BE2C (cell line): Measurements from ENCODE around the gene TIMELESS.

Experiments used
- DNase-seq: peaks from one replicate; pipeline ENCODE4 v3.0.0-alpha.2; 2020
- H3K27me3 ChIP-seq: fragments of 250-450 bp; sonication (Bioruptor Pico); 2 replicates; pipeline ENCODE4 v1.5.1; 2020; ENCODE audit warnings: mild to moderate bottlenecking
- H3K36me3 ChIP-seq: fragments of 250-450 bp; sonication (Bioruptor Pico); 2 replicates; pipeline ENCODE4 v1.5.1; 2020; ENCODE audit warnings: mild to moderate bottlenecking
- H3K4me1 ChIP-seq: fragments of 250-450 bp; sonication (Bioruptor Pico); 2 replicates; pipeline ENCODE4 v1.5.1; 2020
- H3K4me3 ChIP-seq: 2 replicates; pipeline ENCODE4 v1.5.1; 2011; ENCODE audit warnings: low read depth, low read length
- H3K9me3 ChIP-seq: fragments of 250-450 bp; sonication (Bioruptor Pico); 2 replicates; pipeline ENCODE4 v1.5.1; 2020
- TF ChIP-seq, protein P1 (sequence below): IDR thresholded peaks from 2 replicates; pipeline ENCODE4 v1.5.1; 2012; ENCODE audit warnings: mild to moderate bottlenecking, low read depth, low read length

The TIMELESS gene

DNA sequence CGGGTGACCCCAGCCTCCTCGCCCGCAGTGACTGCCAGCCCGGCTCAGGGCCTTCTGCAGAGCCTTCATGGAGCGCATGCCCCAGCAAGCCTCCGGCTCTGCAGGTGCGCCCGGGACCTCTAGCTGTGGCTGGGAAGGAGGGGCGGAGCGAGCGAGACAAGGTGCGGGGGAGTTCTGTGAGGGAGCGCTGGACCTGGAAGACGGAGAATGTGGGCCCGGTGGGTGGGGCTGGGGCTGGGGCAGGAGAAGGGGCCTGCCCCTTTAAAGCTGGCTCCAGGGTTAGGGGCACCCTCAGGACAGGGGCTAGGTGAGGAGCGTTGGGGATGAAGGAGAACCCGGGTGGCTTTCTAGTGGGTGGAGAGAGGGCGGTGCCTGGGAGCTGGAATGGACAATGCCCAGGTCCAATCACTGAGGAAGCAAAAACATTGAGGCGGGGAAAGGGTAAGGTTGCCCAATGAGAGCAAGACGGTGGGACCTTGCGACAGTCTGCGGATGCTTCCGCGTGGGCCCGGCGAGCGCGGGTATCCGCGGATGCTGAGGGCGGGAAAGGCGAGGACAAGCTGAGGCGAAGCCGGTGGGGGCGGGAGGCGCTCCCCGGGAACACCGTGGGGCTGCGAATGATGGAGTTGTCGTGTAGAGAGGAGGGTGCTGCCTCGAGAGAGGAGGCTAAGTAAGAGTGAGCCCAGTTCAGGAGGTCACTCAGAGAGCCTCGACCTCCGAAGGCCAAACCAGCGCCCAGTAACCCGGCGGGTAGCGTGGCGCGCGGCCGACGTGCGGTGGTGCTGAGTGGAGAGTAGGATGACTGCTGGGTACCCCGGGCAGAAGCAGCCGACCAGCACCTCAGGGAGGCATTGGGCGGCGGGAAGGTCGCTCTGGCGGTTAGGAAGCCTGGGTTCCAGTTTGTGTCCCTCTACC, 39.1 kb upstream of the TIMELESS start, which contains the start of gene GLS2:
TSS of gene GLS2 (minus strand) at position 121 of the 915 bp plus-strand sequence. CDS start at position 78, 43 bp downstream.
- Histone ChIP-seq H3K27me3 (peaks cover 66% of the 10 kb centered on the region), H3K4me1 (no peaks in the 10 kb centered on the region), H3K36me3 (no peaks in the 10 kb centered on the region), H3K9me3 (peaks cover 8% of the 10 kb centered on the region), H3K4me3 (peak within 1 kb of the TSS; percentile 41)
- DNase-seq: peak; percentile 40
- TF ChIP-seq, protein P1, sequence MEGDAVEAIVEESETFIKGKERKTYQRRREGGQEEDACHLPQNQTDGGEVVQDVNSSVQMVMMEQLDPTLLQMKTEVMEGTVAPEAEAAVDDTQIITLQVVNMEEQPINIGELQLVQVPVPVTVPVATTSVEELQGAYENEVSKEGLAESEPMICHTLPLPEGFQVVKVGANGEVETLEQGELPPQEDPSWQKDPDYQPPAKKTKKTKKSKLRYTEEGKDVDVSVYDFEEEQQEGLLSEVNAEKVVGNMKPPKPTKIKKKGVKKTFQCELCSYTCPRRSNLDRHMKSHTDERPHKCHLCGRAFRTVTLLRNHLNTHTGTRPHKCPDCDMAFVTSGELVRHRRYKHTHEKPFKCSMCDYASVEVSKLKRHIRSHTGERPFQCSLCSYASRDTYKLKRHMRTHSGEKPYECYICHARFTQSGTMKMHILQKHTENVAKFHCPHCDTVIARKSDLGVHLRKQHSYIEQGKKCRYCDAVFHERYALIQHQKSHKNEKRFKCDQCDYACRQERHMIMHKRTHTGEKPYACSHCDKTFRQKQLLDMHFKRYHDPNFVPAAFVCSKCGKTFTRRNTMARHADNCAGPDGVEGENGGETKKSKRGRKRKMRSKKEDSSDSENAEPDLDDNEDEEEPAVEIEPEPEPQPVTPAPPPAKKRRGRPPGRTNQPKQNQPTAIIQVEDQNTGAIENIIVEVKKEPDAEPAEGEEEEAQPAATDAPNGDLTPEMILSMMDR: no peak

DNA sequence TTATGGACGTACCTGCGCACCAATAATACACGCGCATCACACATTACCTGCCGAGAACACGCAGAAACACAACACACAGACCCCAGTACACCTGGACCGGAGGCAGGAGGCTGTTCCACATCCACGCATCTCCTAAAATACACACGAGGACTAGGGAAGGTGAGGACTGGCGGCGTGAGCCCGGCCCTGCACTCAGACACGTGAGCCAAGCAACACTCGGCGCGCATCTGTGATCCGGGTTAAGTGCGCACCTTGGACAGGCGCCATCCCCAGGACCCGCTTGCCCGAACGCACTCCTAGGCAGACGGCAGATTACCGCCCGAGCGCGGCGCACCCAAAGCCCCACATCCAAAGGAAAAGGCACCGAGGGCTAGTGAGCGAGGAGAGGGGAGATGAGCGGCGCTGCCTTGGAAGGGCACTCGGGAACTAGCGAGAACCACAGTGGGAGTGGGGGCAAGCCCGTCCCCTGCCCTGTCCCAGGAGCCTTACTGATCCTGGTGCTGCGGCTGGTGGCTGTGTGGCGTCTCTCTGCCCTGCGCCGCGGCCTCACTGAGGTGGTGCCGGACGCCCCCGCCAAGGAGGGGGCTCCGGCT, 38.3 kb upstream of the TIMELESS start:
- TF ChIP-seq, protein P1: no peak
- peak; percentile 27 for DNase-seq
- Histone ChIP-seq H3K9me3 (peaks cover 8% of the 10 kb centered on the region), H3K27me3 (peaks cover 66% of the 10 kb centered on the region), H3K36me3 (no peaks in the 10 kb centered on the region), H3K4me3 (peak overlapping the region; percentile 41), H3K4me1 (no peaks in the 10 kb centered on the region)

DNA sequence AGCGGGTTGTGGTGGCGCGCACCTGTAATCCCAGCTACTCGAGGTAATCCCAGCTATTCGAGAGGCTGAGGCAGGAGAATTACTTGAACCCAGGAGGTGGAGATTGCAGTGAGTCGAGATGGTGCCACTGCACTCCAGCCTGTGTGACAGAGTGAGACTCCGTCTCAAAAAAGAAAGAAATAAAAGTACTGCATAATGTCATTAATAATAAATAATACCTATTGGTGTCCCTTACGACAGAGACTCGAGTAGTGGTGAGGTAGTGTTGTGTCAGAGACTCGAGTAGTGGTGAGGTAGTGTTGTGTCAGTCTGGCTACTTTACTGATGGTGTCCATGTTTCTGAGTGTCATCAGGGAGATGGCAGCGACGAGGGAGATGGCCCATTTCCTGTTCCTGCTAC, 37.5 kb upstream of the TIMELESS start:
- peaks cover 8% of the 10 kb centered on the region for H3K9me3 ChIP-seq
- H3K27me3 ChIP-seq: peaks cover 63% of the 10 kb centered on the region
- no peaks in the 10 kb centered on the region for H3K36me3 ChIP-seq
- no peak overlapping the region for H3K4me3 ChIP-seq
- no peaks in the 10 kb centered on the region for H3K4me1 ChIP-seq
- no peak for DNase-seq
- TF ChIP-seq, protein P1: no peak

DNA sequence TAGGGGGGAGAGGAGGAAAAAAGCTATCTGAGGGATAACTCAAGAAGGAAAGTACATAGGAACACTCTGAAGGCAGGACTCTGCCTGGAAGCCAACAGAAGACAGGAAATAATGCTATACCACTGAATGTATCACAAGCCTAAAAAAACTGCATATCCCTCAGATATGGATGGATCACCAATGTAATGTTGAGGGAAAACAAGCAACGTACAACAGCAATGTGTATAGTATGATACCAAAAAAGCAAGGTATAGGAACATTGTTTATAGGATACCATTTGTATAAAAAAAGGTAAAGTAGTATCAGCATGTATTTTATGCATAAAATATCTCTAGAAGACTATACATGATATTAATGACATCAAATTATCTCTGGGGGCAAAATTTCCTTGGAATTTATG, 35.3 kb upstream of the TIMELESS start:
- Histone ChIP-seq H3K4me1 (no peaks in the 10 kb centered on the region), H3K36me3 (no peaks in the 10 kb centered on the region), H3K27me3 (peaks cover 42% of the 10 kb centered on the region), H3K9me3 (peaks cover 8% of the 10 kb centered on the region), H3K4me3 (no peak overlapping the region)
- no peak for DNase-seq
- TF ChIP-seq, protein P1: no peak

DNA sequence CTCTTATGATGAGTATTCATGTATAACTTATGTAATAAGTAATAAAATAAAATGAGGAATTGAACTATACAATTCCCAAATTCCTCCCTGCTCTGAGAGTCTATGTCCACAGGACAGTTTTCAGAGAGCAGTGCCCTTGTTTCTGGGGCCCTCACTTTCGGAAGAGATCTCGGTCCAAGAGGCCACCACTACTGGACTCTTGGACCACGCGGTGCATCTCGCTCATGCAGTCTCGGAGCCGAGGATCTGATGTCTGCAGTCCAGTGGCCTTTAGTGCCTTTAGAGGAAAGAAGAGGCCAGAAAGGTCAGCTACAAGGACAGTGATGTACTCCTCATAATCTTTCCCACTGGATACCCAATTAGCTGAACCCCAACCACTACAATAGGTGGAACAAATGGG, 30.4 kb upstream of the TIMELESS start:
- TF ChIP-seq, protein P1: no peak
- no peaks in the 10 kb centered on the region for H3K36me3 ChIP-seq
- no peaks in the 10 kb centered on the region for H3K4me1 ChIP-seq
- H3K9me3 ChIP-seq: no peaks in the 10 kb centered on the region
- peaks cover 3% of the 10 kb centered on the region; the same call in 1 of the 2 replicates for H3K27me3 ChIP-seq
- no peak for DNase-seq
- no peak overlapping the region for H3K4me3 ChIP-seq
